ENCODE results near the gene CD81.

GRCh38 chr11:2439820-2440219, 62.7 kb downstream of the CD81 start:
- no peak for TF ChIP-seq CTCF (IDR thresholded peaks at IDR 0.05)
- TF ChIP-seq PREB (CRISPR knock-in tag; IDR thresholded peaks at IDR 0.05; ENCODE audit: borderline replicate concordance): no peak
- TF ChIP-seq MLX (CRISPR knock-in tag; IDR thresholded peaks at IDR 0.05): no peak
- no peak for TF ChIP-seq E2F4 (CRISPR knock-in tag; IDR thresholded peaks at IDR 0.05; ENCODE audit: borderline replicate concordance, low read depth)
- no peak for TF ChIP-seq MYBL2 (CRISPR knock-in tag; IDR thresholded peaks at IDR 0.05)
- no peak for TF ChIP-seq CREM (CRISPR knock-in tag; IDR thresholded peaks at IDR 0.05)

Measured in WTC11 (cell line).